Activated CD8-positive, alpha-beta memory T cell treated with anti-CD3 and anti-CD28 coated beads for 4 hours (primary cell): ENCODE measurements around the gene SH3GLB2.
"Not testable (repeated sequence)": the region's sequence is repeated elsewhere in the genome, so short reads cannot be mapped to it uniquely, and the experiment has no call there.

Experiments used
- DNase-seq, 2 donors: peaks; one replicate each; pipeline ENCODE4 v3.0.0-alpha.2; 2020; ENCODE audit warnings: low read depth in 2 of 2

Gene SH3GLB2

DNA sequence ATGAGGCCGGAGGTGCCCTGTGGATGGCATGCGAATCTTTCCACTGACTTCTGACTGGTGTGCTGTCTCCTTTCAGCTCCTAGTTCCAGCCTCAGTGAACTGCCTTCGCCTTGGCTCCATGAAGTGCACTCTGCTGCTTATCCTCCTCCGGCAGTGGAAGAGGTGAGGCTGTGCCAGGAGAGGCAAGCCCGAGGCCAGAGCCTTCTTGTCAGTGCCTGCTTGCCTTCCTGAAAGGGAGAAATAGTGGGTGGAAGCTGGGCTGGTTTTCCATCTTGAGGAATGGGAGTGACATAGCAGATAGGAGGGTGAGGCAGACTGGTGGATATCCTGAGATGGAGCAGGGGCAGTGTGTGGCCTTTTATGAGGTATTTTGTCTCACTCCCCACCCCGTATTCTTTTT is 29.7 kb downstream of the SH3GLB2 start:
- no peak for DNase-seq

GRCh38 chr9:128995791-128996190 is 32.3 kb downstream of the SH3GLB2 start:
- DNase-seq = no peak

GRCh38 chr9:128992995-128993394 is 35.1 kb downstream of the SH3GLB2 start:
- no peak for DNase-seq

DNA sequence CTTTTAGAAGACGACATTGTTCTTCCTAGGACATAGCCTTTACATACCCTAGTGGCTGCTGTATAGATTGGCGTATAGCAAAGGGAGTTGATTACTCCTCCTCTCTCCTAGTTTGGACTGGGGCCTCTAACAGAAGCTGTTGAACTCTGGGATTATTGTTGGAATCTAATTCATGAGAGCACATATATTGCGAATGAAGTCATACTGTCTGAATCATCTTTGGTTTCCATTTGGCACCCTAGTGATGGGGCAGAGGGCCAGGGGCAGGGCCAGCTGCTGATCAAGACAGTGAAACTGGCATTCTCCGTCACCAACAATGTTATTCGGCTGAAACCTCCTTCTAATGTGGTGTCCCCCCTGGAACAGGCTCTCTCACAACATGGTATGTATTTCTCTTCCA is 40.3 kb downstream of the SH3GLB2 start:
- no peak for DNase-seq

DNA sequence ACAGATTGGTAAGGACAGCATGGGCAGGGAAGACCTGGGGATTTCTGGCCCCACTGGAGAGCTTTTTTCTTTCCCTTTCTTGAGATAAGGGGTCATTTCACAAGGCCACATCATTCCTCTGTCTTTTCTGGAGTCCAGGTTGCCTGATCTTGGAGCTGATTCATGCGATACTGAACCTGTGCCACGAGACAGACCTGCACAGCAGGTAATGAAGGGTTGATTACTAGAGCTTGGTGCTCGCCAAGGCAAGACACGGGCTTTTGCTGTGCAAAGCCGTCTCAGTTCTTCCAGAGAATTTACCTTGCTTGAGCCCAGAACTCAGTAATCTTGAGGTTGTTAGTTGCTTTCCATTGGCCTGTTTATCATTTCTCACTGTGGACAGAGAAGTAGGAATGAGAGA is 41.5 kb downstream of the SH3GLB2 start:
- no peak for DNase-seq

GRCh38 chr9:128983536-128983935 is 44.6 kb downstream of the SH3GLB2 start:
- no peak for DNase-seq

GRCh38 chr9:128979111-128979510 is 49.0 kb downstream of the SH3GLB2 start:
- DNase-seq = no peak

DNA sequence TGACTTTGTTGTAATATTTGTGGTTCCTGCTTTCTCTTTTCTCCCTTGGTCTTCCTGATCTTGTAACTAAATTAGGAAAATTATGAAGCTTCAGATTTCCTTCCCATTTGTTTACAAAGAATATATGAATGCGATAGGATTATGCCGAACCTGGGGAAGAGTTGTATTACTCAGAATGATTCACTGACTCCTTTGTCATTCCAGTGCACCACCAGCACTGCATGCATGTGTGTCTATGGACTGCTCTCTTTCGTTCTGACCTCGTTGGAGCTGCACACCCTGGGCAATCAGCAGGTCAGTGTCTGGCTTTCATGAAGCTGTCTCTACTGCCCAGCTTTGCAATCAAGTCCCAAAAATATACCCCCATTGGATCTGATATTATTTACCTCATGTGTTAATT is 55.2 kb downstream of the SH3GLB2 start:
- DNase-seq = no peak

DNA sequence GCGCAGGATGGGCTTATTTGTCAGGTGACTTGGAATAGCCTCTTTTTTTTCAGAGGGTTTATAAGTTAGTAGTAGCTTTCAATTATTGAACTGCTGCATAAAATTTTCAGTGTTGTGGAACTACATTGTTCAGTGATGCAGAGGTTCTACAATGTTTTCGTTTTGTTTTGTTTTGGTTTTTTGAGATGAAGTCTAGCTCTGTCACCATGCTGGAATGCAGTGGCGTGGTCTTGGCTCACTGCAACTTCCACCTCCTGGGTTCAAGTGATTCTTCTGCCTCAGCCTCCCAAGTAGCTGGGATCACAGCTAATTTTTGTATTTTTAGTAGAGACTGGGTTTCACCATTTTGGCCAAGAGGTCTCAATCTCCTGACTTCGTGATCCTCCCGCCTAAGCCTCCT is 58.6 kb downstream of the SH3GLB2 start:
- DNase-seq = no peak

- not testable (repeated sequence) for DNase-seq
These were observed 66.7 kb downstream of the SH3GLB2 start for GRCh38 chr9:128961403-128961802.
